GM19351 (cell line): ENCODE results near the gene BTN3A1.
"Not testable (repeated sequence)": the region's sequence is repeated elsewhere in the genome, so short reads cannot be mapped to it uniquely, and the experiment has no call there.

ENCODE experiments used
- ATAC-seq: cut with Tn5 transposase; IDR thresholded peaks from one replicate; pipeline ENCODE4 v1.9.1; 2021; ENCODE audit warnings: mild to moderate bottlenecking, moderate library complexity; ENCODE audit not compliant: unreplicated experiment

Gene BTN3A1

DNA sequence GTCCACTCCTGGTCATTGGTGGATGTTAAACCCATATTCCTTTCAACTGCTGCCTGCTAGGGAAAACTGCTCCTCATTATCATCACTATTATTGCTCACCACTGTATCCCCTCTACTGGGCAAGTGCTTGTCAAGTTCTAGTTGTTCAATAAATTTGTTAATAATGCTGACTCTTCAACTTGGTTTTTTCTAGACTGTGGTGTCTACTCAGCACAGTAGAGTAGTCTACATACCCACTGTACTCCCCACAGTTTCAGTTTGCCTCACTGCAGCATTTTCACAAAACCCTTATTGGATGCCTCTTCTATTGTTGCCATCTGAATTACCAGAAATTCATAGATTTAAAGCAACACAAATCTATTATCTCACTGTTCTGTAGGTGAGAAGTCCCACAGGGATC lies 23.9 kb upstream of the BTN3A1 start:
- not testable (repeated sequence) for ATAC-seq

DNA sequence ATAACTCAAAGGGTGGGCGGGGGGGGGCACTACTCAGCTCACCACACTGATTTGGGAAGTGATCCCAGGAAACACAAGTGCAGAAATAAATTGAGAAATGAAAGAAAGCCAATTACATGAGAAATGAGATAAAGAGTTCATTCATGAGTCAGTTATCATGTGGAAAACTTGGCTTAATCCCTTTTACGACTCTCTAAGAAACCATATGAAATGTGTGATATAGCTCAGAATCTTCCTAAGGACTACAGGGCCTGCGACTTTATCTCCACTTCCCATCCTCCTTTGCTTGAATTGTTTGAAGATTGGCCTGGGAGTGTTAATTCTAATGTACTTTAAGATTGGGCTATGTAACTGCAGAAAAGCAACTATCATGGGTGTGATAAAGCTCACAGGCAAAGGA lies 22.8 kb upstream of the BTN3A1 start:
- no peak for ATAC-seq

DNA sequence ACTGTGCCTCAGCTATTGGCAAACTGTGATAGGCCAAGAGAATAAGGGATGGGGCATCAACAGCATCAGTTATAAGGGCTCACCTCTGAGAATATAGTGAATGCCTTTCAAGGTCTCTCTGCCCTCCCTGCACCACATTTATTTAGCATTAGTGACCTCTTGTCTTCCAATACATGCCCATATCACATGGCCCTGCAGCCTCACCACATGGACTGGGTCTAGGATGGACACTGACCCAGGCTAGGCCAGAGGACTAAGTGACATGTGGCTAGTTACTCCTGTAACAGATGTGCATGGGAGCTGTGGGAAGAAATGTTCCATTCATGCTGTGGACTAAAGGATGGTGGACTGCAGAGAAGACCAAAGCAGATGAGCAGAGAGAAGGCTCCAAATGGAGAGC lies 22.3 kb upstream of the BTN3A1 start:
- no peak for ATAC-seq

DNA sequence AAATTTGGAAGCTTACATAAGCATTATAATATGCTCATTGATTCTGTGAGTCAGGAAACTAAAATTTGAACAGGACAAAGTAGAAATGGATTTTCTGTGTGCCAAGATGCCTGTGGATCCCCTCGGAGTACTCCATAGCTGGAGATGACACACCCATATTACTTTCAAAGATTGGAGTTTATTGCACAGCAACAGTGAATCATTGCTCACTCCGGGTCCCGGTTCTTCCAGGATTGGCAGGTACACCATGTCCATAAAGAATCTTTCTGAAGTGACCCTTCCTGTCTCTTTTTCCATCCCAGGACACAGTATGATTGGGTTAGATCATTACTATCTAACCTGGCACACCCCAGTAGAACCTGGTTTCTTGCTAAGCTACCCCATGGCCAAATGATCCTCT lies 21.8 kb upstream of the BTN3A1 start:
- no peak for ATAC-seq

DNA sequence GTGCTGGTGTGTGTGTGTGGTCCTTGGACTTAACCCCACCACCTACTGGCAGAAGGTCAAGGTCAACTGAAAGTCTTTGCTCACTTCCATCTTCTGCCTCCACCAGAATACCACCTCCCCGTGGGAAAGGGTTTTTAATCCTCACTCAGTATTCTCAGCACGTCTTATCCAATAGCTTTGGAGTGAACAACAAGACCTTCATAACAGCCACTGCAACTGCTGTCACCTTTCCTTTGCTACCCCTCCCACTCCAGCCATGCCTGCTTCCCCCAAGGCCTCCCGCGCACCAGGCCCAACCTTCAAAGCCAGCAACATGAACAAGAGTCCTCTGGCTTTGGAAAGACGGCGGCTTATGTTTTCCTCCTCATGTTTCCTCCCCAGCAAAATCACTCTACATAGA lies 20.0 kb upstream of the BTN3A1 start:
- no peak for ATAC-seq

DNA sequence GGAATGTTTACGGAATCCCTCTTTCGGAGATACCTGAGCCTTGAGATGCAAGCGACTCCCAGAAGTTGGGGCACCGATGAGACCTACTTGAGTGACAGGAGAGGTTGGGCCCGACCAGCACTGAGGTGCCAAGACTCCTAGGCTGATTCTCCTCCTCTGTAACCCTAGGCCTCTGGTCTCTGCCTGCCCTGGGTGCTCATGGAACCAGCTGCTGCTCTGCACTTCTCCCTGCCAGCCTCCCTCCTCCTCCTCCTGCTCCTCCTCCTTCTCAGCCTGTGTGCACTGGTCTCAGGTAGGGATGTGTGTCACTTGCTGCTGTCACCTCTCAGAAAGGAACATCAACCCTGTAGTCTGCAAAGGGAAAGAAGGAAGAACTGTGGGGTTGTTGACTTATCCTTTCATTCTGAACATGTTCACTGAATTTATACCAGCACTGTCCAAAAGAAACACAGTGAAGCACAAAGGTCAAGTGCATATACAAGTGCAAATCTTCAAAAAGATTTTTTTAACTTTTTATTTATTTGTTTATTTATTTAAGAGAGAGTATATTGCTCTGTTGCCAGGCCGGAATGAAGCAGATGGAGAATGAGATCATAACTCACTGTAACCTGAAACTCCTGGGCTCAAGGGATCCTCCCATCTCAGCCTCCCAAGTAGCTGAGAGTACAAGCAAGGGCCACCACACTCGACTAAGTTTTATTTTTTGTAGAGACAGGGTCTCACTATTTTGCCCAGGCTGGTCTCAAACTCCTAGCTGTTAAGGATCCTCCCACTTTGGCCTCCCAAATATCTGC lies 18.3 kb upstream of the BTN3A1 start:
- no peak for ATAC-seq

DNA sequence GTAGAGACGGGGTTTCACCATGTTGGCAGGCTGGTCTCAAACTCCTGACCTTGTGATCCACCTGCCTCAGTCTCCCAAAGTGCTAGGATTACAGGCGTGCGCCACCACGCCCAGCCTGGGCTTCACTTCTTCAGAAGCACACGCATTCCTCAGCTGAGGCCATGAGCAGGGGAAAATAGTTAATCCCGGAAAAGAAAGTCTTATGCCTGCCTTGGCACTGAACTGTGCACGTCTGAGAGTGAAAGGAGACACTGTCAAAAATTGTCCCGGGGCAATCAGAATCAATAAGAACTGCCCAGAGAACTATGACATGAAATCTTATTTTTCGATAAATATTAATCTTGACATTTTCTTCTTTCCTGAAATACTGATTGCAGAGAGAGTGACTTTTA lies 16.3 kb upstream of the BTN3A1 start:
- no peak for ATAC-seq

DNA sequence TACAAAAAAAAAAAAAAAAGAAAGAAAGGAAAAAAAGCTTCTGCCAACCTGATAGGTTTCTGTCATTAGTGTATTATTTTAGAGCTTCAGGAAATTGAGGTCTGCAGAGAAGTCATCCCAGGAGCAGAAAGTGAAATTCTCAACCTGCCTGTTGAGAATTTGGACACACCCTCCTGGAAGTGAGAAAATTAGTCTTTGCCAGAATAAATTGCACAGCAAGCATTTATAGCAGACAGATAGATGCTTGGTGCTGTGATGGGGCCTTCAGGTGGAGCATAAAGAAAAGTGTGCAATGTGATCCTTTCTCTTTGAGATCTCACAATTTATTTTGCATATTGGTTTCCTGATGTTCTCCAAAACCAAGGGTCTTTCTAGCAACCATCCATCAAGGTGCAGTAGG lies 14.5 kb upstream of the BTN3A1 start:
- ATAC-seq = no peak

DNA sequence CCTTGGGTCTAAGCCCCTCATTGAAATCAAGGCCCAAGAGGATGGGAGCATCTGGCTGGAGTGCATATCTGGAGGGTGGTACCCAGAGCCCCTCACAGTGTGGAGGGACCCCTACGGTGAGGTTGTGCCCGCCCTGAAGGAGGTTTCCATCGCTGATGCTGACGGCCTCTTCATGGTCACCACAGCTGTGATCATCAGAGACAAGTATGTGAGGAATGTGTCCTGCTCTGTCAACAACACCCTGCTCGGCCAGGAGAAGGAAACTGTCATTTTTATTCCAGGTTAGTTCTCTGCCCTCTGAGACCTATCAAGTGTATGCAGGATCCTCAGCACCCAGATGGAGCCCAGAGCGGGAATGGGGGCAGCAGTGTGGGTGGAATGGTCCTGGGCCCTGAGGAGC lies 14.1 kb upstream of the BTN3A1 start:
- no peak for ATAC-seq

DNA sequence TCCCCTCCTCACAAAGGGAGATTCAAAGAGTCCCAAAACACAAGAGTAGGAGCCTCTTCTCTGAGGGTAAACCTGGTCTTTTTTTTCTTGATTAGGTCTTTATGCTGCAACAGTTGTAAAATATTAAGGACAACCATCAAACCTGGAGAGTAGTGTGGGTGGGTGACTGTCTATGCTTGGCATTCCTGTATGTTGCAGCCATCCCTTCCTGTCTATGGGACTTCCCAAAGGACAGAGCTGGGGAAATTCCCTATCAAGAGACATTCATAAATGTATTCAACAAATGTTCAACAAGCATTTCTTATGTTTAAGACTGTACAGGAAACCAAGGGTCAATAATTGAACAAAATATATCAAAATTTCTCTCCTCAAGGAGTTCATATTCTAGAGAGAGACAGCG lies 13.6 kb upstream of the BTN3A1 start:
- ATAC-seq = no peak

DNA sequence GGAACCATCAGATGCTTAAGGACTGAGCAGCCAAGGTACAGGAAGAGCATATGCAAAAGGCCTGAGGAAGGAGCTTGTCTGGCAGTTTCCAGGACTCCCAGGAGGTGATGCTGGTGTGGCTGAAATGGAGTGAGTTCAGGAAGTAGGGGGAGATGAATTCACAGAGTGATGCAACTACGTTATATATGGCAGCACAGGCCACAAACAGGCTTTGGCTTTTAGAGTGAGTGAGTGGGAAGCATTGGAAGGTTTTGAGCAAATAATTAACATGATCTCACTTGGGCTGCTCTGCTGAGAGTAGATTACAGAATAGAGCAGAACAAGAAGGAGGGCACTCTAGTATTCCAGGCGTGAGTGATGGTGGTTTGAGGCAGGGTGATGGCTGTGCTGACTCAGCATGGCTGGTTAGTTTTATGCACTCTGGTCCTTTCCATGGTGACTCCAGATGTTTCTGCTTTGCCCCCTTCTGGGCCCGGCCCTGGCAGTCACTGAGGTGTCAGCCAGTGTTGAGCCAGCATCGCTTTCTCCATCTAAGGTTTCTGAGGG lies 12.7 kb upstream of the BTN3A1 start:
- ATAC-seq = no peak

DNA sequence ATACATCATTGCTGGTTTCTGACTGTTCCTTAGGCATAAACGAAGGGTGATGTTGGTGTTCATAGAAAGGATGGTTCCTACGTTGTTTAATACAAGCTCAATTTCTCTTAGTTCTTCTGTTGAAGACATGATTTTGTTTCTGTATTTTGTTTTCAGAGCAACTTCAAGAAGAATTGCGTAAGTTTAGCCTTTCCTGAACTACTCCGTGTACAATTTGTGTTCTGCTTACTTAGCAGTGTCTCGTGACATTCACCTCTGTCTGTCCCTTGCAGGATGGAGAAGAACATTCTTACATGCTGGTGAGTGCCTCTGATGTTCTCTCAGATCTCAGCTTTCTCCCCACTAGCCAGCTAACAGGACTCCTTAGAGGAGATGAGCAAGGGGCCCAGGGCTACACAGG lies 11.5 kb upstream of the BTN3A1 start:
- no peak for ATAC-seq

DNA sequence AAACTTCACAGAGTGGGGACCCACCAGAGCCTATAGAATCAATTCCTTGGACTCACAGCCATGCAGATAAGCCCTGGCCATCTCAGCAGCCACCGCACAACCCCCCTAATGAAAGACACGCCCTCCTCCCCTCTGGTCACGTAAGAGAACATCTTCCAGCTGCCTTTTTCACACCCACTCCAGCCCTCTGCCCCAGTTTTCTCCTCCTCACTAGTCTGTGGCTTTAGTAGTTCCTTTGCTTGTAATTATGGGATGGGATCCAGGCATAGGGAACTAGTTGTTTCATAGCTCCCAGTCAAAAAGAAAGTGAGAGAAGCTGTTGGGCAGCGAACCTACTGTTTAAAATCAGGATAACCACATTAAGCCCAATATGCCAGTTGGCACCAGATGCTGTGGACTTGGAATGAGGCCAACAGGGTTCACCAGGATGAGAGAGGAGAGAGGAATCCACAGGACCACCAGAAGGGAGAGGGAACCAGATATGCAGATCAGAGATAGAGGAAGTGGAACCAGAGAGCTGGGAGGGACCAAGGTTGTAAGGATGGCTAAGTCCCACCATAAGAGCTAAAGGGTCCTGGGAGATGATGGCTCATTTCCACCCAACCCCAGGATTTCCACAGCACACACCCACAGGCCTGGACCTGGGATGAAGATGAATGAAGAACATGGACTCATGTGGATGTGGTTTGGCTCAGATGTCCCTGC lies 9.0 kb upstream of the BTN3A1 start:
- ATAC-seq = no peak

DNA sequence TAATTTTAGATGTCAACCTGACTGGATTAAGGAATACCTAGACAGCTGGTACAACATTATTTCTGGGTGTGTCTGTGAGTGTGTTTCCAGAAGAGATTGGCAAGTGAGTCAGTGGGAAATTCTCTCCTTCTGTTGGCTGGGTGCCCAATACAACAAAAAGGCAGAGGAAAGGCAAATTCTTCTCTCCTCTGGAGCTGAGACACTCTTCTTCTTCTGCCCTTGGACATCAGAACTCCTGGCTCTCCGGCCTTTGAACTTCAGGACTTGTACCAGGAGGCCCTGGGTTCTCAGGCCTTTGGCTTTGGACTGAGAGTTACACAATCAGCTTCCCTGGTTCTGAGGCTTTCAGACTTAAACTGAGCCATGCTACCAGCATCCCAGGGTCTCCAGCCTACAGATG lies 7.8 kb upstream of the BTN3A1 start:
- ATAC-seq = no peak

DNA sequence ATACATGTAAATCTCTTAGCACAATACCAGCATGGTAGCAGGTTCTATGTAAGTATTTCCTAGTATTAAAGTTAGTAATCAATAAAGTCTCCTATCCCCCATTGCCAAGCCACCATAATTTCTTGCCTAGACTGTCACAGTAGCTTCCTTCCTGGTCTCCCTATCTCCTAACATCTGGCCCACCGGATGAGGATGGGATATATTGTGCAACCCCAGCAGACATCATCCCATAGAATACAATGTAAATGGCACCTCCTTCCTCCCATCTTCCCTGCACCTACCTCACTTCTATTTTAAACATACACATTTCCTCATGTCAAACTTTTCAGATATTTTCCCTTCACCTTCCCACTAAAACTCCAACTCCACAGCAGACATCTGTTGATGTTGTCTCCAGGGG lies 3.5 kb upstream of the BTN3A1 start:
- ATAC-seq = no peak

DNA sequence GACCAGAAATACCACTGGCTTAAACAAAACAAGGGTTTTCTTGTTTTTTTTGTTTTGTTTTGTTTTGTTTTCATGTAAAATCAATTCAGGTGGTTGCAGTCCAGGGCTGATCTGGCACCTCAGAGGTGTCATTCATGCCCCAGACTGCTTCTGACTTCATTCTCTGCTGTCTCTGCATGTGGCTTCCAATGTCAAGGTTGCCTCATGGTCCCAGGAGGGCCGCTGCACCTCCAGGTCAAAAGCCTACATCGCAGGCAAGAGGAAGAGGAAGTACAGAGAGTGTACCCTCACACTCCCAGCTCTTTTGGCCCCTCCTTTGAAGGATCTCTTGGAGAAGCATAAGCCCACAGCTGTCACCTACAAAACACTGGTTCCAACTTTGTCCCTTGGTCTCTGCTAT lies 1.4 kb upstream of the BTN3A1 start:
- no peak for ATAC-seq

DNA sequence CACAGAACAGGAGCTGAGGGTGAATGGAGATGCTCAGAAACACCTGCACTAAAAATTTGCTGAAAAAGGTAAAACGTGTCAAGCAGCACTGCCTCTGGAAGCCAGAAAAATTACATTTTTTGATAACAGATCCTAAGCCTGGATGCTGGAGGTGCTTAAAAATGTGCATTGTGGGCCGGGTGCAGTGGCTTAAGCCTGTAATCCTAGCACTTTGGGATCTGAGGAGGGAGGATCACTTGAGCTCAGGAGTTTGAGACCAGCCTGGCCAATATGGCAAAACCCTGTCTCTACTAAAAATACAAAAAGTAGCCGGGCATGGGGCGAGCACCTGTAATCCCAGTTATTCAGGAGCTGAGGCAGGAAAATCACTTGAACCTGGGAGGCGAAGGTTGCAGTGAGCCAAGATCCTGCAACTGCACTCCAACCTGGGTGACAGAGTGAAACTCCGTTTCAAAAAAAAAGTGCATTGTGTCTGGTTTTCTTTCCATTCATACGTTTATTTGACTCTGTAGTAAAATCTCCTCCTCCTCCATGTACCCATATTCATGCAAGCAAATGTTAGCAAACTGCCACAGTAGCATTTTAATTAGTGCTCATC lies 587 bp upstream of the BTN3A1 start:
- no peak for ATAC-seq

DNA sequence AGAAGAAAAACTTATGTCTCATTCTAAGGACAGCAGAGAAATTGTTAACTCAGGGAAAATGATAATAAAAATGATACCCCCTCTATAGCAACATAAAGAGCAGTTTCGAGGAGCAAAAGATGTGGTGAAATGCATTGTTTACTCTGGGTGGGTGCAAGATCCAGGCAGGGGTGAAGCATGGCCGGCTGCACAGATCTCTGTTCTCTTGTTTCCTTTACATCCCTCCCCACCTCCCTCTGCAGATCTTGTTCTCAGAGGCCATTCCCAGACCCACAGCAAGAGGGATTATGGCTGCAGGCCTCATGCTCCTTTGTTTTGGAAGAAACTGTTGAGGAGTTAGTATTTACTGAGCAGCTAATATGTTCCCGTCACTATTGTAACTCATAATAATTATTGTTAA lies 1.8 kb downstream of the BTN3A1 start:
- ATAC-seq = no peak

DNA sequence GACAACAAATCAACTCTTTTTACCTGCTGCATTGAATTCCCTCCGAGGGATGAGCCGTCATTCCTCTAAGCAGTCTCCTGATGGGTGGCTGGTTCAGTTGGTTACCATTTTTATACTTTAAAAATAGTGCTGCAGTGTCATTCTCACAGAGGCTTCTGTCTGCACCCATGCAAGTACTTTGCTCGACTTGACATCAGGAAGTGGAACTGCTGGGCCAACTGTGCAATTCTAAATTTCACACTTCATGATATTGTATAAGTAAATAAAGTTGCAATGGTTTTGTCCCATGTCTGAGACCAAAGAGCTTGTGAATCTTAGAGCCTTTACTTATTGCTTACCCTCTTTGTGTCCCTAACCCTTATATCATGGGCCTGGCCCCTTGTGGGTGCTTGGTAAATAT lies 2.5 kb downstream of the BTN3A1 start:
- no peak for ATAC-seq

DNA sequence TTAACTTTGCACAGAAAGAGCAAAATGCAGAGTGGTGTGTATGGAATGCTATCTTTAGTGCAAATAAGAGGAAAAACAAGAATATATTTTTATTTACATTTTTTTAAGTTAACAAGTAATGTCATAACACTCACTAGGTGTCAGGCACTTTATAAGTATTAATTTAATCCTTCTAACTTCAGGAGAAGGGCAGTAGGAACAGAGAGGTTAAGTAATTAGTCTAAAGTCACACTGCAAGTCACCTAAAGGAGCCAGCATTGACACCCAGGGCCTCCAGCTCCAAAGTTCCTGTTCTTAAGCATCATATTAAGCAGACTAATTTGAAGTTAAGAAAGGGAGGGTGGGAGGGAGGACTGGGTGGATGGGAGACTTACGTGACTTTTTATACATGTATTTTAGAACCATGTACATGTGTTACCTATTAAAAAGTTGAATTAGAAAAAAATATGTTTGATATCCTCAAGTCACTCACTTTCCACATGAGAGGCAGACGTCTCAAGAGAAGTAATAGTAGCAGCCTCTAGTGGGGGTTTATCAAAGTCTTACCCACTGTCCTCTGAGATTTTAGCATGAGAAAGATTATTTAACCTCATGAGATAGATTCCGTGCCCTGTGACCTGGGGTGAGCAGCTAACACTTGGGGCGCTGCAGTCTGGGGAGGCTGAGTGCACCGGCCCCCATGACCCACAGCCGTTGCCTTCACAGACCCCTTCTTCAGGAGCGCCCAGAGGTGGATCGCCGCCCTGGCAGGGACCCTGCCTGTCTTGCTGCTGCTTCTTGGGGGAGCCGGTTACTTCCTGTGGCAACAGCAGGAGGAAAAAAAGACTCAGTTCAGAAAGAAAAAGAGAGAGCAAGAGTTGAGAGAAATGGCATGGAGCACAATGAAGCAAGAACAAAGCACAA lies 7.0 kb downstream of the BTN3A1 start:
- no peak for ATAC-seq

DNA sequence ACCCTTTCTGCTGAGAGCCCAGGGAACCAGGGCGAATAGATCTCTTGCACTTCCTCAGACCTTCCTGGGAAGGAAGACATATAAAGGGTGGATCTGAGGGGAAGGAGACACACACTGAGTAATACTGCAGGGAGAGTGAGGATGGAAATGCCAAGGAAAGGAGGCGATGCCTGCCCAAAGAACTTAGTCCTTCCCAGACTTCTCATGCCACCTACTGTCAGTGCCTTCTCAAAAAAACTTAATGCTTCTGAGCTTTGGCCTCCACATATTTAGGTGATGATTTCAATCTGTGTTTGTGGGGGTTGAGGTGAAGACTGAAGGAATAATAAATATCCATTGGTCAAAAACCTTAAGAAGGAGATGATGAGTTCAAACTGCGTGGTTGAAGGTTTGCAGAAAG lies 9.7 kb downstream of the BTN3A1 start:
- ATAC-seq = no peak
